ENCODE results near the gene PCED1B. TPM values are rescaled to one million over a fixed set of nuclear protein-coding genes. Genes with fewer than 3 reads are reported as not detected.

Gene PCED1B
- total RNA-seq, 2 experiments from 2014 or later, result 117 to 119 TPM

- peaks cover 5% of the 10 kb centered on the region for H3K36me3 Mint-ChIP-seq (ENCODE audit: low read depth)
- TF ChIP-seq, protein P1, sequence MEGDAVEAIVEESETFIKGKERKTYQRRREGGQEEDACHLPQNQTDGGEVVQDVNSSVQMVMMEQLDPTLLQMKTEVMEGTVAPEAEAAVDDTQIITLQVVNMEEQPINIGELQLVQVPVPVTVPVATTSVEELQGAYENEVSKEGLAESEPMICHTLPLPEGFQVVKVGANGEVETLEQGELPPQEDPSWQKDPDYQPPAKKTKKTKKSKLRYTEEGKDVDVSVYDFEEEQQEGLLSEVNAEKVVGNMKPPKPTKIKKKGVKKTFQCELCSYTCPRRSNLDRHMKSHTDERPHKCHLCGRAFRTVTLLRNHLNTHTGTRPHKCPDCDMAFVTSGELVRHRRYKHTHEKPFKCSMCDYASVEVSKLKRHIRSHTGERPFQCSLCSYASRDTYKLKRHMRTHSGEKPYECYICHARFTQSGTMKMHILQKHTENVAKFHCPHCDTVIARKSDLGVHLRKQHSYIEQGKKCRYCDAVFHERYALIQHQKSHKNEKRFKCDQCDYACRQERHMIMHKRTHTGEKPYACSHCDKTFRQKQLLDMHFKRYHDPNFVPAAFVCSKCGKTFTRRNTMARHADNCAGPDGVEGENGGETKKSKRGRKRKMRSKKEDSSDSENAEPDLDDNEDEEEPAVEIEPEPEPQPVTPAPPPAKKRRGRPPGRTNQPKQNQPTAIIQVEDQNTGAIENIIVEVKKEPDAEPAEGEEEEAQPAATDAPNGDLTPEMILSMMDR (IDR thresholded peaks at IDR 0.05), result no peak
- DNase-seq, result no peak
- ChIA-PET POLR2A (interaction anchor here (1.3 kb wide), 1 partner anchor 50 kb away, joined by 6 read pairs; no protein-coding TSS in a partner anchor), CTCF (interaction anchor here (0.6 to 1.8 kb wide), 4 partner anchors 11 to 446 kb away, joined by 3 to 5 read pairs (median 4); no protein-coding TSS in a partner anchor)
- no peak for ATAC-seq
- intact Hi-C loops (cut with micrococcal nuclease), result no loop called here
- H3K9me3 Mint-ChIP-seq, result peaks cover 11% of the 10 kb centered on the region
- H3K27ac Mint-ChIP-seq, result peak overlapping the region; percentile 30
- H3K4me1 Mint-ChIP-seq (ENCODE audit: low read depth), result peaks cover 64% of the 10 kb centered on the region
- no peaks in the 10 kb centered on the region for H3K27me3 Mint-ChIP-seq
- no peak overlapping the region for H3K4me3 Mint-ChIP-seq
These were observed 189.4 kb downstream of the PCED1B start for GRCh38 chr12:47268501-47269454.

DNA sequence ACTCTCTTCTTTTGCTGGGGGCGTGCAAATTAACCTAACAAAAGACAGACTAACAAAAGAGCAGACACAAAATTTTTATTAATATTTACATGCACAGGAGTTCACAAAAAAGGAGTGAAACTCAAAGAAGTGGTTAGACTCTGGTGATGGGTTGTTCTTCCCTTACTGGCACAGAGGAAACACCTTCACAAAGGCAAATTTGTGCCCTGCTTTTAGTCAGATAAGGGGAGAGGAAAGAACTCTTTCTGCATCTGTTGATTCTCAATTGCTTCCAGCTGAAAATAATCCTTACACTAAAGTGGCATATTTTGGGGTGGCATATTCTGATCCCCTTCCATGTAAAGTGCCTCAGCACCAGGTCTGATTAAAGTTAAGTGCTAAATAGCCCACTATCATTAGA, 190.5 kb downstream of the PCED1B start:
- Mint-ChIP-seq H3K4me3 (no peak overlapping the region), H3K36me3 (ENCODE audit: low read depth) (no peaks in the 10 kb centered on the region), H3K27ac (peak overlapping the region; percentile 84), H3K4me1 (ENCODE audit: low read depth) (peaks cover 63% of the 10 kb centered on the region), H3K27me3 (no peaks in the 10 kb centered on the region), H3K9me3 (peaks cover 6% of the 10 kb centered on the region)
- CTCF ChIA-PET, result interaction anchor here (0.6 to 1.7 kb wide), 3 partner anchors 33 to 445 kb away, joined by 3 to 5 read pairs (median 3); no protein-coding TSS in a partner anchor
- TF ChIP-seq, protein P1 (IDR thresholded peaks at IDR 0.05), result no peak
- intact Hi-C loops (cut with micrococcal nuclease), result loop anchor here (5.0 kb wide), 2 partner anchors 37 to 48 kb away; no protein-coding TSS in a partner anchor
- DNase-seq, result no peak
- ATAC-seq, result no peak
- POLR2A ChIA-PET, result interaction anchor here (1.2 to 1.8 kb wide), 3 partner anchors 14 to 59 kb away, joined by 3 to 5 read pairs (median 5); no protein-coding TSS in a partner anchor

GRCh38 chr12:47270782-47271664, 191.6 kb downstream of the PCED1B start:
- ChIA-PET CTCF (interaction anchor here (0.6 to 1.8 kb wide), 3 partner anchors 23 to 238 kb away, joined by 3 to 5 read pairs (median 4); no protein-coding TSS in a partner anchor), POLR2A (interaction anchor here (0.6 to 2.1 kb wide), 9 partner anchors 10 to 191 kb away, joined by 3 to 8 read pairs (median 3); partner anchors contain the start of genes AMIGO2 and PCED1B)
- Mint-ChIP-seq H3K36me3 (ENCODE audit: low read depth) (peaks cover 1% of the 10 kb centered on the region), H3K4me1 (ENCODE audit: low read depth) (peaks cover 66% of the 10 kb centered on the region), H3K4me3 (peak overlapping the region; percentile 51), H3K27ac (peak overlapping the region; percentile 84), H3K27me3 (no peaks in the 10 kb centered on the region), H3K9me3 (peaks cover 6% of the 10 kb centered on the region)
- intact Hi-C loops (cut with micrococcal nuclease), result loop anchor here (5.0 kb wide), 2 partner anchors 36 to 49 kb away; no protein-coding TSS in a partner anchor
- ATAC-seq (peak; percentile 77), DNase-seq (peak; percentile 70)
- TF ChIP-seq, protein P1 (IDR thresholded peaks at IDR 0.05), result no peak

DNA sequence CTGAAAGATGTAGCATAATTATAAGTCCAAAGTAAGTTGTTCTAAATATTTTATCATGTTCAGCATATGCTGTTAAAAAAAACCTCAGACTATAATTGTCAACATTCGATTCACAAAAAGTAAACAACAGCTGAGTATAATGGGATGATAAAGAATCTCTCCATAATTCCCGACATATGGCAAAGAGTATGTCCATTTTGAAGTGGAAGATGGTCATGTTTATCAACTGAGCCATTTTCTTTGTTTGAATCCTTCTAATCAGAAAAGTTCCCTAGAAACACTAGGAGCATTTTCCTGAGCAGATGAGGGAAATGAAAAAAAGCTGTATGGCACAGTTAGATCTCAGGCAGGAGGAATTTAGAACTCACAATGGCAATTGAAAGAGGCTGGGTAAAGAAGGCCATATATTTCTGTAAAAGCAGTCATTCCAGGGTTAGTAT, 192.4 kb downstream of the PCED1B start:
- POLR2A ChIA-PET, result interaction anchor here (0.7 to 2.1 kb wide), 4 partner anchors 11 to 192 kb away, joined by 3 to 8 read pairs (median 4); partner anchors contain the start of genes AMIGO2 and PCED1B
- H3K27ac Mint-ChIP-seq, result peak overlapping the region; percentile 84
- peaks cover 74% of the 10 kb centered on the region for H3K4me1 Mint-ChIP-seq (ENCODE audit: low read depth)

More for the DNA sequence above, 192.4 kb downstream of the PCED1B start:
- H3K36me3 Mint-ChIP-seq (ENCODE audit: low read depth), result peaks cover 1% of the 10 kb centered on the region
- H3K27me3 Mint-ChIP-seq, result no peaks in the 10 kb centered on the region
- TF ChIP-seq, protein P1 (IDR thresholded peaks at IDR 0.05), result no peak
- intact Hi-C loops (cut with micrococcal nuclease), result loop anchor here (5.0 kb wide), 2 partner anchors 35 to 50 kb away; no protein-coding TSS in a partner anchor
- peaks cover 6% of the 10 kb centered on the region for H3K9me3 Mint-ChIP-seq
- CTCF ChIA-PET, result interaction anchor here (1.1 to 1.8 kb wide), 5 partner anchors 10 to 125 kb away, joined by 3 to 5 read pairs (median 4); no protein-coding TSS in a partner anchor
- H3K4me3 Mint-ChIP-seq, result no peak overlapping the region
- no peak for ATAC-seq
- no peak for DNase-seq
